Transverse colon (tissue), 4 donors: ENCODE measurements around the gene ALK.

ENCODE experiments used
- CTCF ChIP-seq, 5 experiments: fragments of 200-600 bp in 3 of 5; fragments of 450-650 bp in 2 of 5; sonication (generic) in 3 of 5; IDR thresholded peaks; 1 replicate in 2 of 5; 2 replicates in 3 of 5; pipeline ENCODE4 v1.5.1; 2016 to 2017; ENCODE audit warnings: antibody characterized with exemption in 5 of 5, inconsistent platforms in 3 of 5, mild to moderate bottlenecking in 2 of 5, moderate library complexity in 1 of 5
- EP300 ChIP-seq: sonication (generic); formaldehyde crosslinking; IDR thresholded peaks from one replicate; pipeline ENCODE4 v1.6.1; 2017; ENCODE audit warnings: antibody characterized with exemption, low read depth
- POLR2A ChIP-seq: fragments of 450-650 bp; IDR thresholded peaks from one replicate; pipeline ENCODE4 v1.6.1; 2016; ENCODE audit warnings: antibody characterized with exemption, mild to moderate bottlenecking, moderate library complexity
- POLR2AphosphoS5 ChIP-seq, 3 donors: sonication (generic); formaldehyde crosslinking; IDR thresholded peaks; one replicate each; pipeline ENCODE4 v1.6.1; 2016; ENCODE audit warnings: antibody characterized with exemption in 3 of 3

DNA sequence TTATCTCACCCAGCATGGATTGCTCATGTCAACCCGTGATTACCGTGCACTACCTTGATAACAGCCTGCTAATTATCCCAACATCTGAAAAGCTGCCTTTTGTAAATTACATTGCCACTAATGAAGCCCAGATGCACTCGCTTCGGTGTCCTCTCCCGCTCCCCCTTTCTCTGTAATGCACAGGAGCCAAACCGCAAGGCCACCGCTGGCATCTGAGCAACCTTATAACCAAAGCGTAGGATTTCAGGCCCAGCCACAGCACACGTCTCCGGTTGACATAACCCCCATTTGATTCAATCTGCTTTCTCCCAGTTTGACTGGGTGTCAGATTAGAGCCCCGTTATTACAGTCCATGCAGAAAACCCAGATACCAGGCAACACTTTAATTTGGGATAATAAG lies 341.2 kb downstream of the ALK start:
- TF ChIP-seq CTCF (IDR thresholded peaks at IDR 0.05), result no peak
- no peak for TF ChIP-seq POLR2A
- no peak for TF ChIP-seq EP300
- TF ChIP-seq POLR2AphosphoS5 (IDR thresholded peaks at IDR 0.05), result no peak
